ENCODE data around the gene PCMTD2. TPM values are rescaled to one million over a fixed set of nuclear protein-coding genes. Genes with fewer than 3 reads are reported as not detected.
"Not testable (repeated sequence)": the region's sequence is repeated elsewhere in the genome, so short reads cannot be mapped to it uniquely, and the experiment has no call there.

Gene PCMTD2
- total RNA-seq, 1 donor = 59.4 TPM

GRCh38 chr20:64283646-64284045 lies 28.1 kb downstream of the PCMTD2 start:
- Histone ChIP-seq H3K79me2 (ENCODE audit: insufficient read depth, low read length) (no peaks in the 10 kb centered on the region), H3K27me3 (ENCODE audit: insufficient read depth, low read length) (peaks cover 3% of the 10 kb centered on the region), H3K4me1 (ENCODE audit: insufficient read depth, low read length) (no peaks in the 10 kb centered on the region), H3K9me3 (ENCODE audit: low read depth, low read length) (no peaks in the 10 kb centered on the region), H3K4me3 (ENCODE audit: insufficient read depth, low read length) (no peak overlapping the region), H2AFZ (ENCODE audit: low read length) (no peak overlapping the region), H3K4me2 (ENCODE audit: insufficient read depth, low read length) (no peak overlapping the region), H4K20me1 (ENCODE audit: insufficient read depth, low read length) (no peaks in the 10 kb centered on the region), H3K27ac (ENCODE audit: low read depth, low read length) (no peak overlapping the region), H3K36me3 (ENCODE audit: insufficient read depth, low read length) (no peaks in the 10 kb centered on the region)
- no peak for DNase-seq (ENCODE audit: insufficient read length, low spot score, missing footprints)
- TF ChIP-seq CTCF (IDR thresholded peaks at IDR 0.05; ENCODE audit: extremely low read depth, low read depth, low read length) = no peak

DNA sequence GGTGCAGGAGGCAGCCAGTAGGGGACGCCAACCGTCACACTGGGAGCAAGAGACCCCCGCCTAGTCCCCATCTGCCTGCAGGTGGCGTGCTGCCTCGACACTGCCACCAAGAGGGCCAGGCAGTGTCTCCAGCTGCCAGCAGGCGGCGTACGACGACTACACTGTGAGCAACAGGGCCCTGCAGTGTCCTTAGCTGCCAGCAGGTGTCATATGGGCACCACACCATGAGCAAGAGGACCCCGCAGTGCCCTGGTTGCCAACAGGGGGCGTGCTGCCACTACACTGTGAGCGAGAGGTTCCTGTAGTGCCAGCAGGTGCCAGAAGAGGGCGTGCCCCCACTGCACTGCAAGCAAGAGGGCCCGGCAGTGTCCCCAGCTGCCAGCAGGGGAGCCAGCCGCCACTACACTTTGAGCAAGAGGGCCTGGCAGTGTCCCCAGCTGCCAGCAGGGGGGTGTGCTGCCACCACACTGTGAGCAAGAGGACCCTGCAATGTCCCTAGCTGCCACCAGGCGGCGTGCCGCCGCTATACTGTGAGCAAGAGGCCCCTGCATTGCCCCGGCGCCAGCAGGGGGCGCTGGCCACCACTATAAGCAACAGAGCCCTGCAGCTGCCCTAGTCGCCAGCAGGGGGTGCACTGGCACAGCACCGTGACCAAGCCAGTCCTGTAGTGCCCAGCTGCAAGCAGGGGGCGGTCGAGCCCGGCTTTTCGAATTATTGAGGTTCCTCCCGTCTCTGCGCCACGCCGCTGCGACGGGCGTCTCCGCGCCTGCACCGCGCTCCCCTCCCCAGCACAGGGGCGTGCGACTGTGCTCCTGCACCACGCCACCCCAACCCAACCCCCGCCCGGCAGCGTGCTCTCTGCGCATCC lies 30.3 kb downstream of the PCMTD2 start:
- H3K4me3 ChIP-seq (ENCODE audit: insufficient read depth, low read length); H3K27ac ChIP-seq (ENCODE audit: low read depth, low read length); H3K4me1 ChIP-seq (ENCODE audit: insufficient read depth, low read length); H3K4me2 ChIP-seq (ENCODE audit: insufficient read depth, low read length); H3K36me3 ChIP-seq (ENCODE audit: insufficient read depth, low read length); H3K9me3 ChIP-seq (ENCODE audit: low read depth, low read length); H4K20me1 ChIP-seq (ENCODE audit: insufficient read depth, low read length); H3K79me2 ChIP-seq (ENCODE audit: insufficient read depth, low read length); H3K27me3 ChIP-seq (ENCODE audit: insufficient read depth, low read length); H2AFZ ChIP-seq (ENCODE audit: low read length): not testable (repeated sequence)
- peak; percentile 75 for DNase-seq (ENCODE audit: insufficient read length, low spot score, missing footprints)
- peak; percentile 65 for TF ChIP-seq CTCF (IDR thresholded peaks at IDR 0.05; ENCODE audit: extremely low read depth, low read depth, low read length)

- H2AFZ ChIP-seq (ENCODE audit: low read length); H4K20me1 ChIP-seq (ENCODE audit: insufficient read depth, low read length); H3K27me3 ChIP-seq (ENCODE audit: insufficient read depth, low read length); H3K4me3 ChIP-seq (ENCODE audit: insufficient read depth, low read length); H3K79me2 ChIP-seq (ENCODE audit: insufficient read depth, low read length); H3K9me3 ChIP-seq (ENCODE audit: low read depth, low read length); H3K4me1 ChIP-seq (ENCODE audit: insufficient read depth, low read length); H3K4me2 ChIP-seq (ENCODE audit: insufficient read depth, low read length); H3K27ac ChIP-seq (ENCODE audit: low read depth, low read length); H3K36me3 ChIP-seq (ENCODE audit: insufficient read depth, low read length): not testable (repeated sequence)
- peak; percentile 44 for DNase-seq (ENCODE audit: insufficient read length, low spot score, missing footprints)
Measured at GRCh38 chr20:64286447-64287263, 31.1 kb downstream of the PCMTD2 start.

DNA sequence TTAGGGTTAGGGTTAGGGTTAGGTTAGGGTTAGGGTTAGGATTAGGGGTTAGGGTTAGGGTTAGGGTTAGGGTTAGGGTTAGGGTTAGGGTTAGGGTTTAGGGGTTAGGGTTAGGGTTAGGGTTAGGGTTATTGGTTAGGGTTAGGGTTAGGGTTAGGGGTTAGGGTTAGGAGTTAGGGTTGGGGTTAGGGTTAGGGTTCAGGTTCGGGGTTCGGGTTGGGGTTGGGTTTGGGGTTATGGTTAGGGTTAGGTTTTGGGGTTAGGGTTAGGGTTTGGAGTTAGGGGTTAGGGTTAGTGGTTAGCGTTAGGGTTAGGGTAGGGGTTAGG lies 31.7 kb downstream of the PCMTD2 start:
- H3K4me1 ChIP-seq (ENCODE audit: insufficient read depth, low read length); H3K27ac ChIP-seq (ENCODE audit: low read depth, low read length); H2AFZ ChIP-seq (ENCODE audit: low read length); H3K4me2 ChIP-seq (ENCODE audit: insufficient read depth, low read length); H4K20me1 ChIP-seq (ENCODE audit: insufficient read depth, low read length); H3K4me3 ChIP-seq (ENCODE audit: insufficient read depth, low read length); H3K36me3 ChIP-seq (ENCODE audit: insufficient read depth, low read length); H3K27me3 ChIP-seq (ENCODE audit: insufficient read depth, low read length); H3K9me3 ChIP-seq (ENCODE audit: low read depth, low read length); DNase-seq (ENCODE audit: insufficient read length, low spot score, missing footprints); H3K79me2 ChIP-seq (ENCODE audit: insufficient read depth, low read length): not testable (repeated sequence)

DNA sequence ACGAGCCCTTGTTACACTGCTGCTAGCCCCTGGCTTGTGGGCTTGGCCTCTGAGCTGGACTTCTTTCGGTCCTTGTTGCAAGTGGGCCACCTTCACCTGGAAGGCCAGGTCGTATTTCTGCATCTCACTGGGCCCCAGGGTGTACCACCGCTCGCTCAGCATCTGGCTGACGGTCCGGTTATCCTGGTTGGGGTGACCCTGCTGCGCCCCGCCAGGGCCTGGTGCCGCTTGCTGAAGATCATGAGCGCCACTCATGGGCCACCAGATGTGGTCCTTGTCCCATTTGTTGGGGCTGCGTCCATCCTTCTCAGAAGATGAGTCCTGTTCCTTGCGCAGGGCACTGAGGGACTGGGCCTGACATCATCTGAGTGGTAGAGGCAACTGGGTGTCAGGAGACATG lies 36.6 kb downstream of the PCMTD2 start:
- not testable (repeated sequence) for H3K9me3 ChIP-seq (ENCODE audit: low read depth, low read length); H3K27me3 ChIP-seq (ENCODE audit: insufficient read depth, low read length); H3K27ac ChIP-seq (ENCODE audit: low read depth, low read length); H3K4me2 ChIP-seq (ENCODE audit: insufficient read depth, low read length); H2AFZ ChIP-seq (ENCODE audit: low read length); H3K36me3 ChIP-seq (ENCODE audit: insufficient read depth, low read length); H3K4me3 ChIP-seq (ENCODE audit: insufficient read depth, low read length); DNase-seq (ENCODE audit: insufficient read length, low spot score, missing footprints); H3K79me2 ChIP-seq (ENCODE audit: insufficient read depth, low read length); H3K4me1 ChIP-seq (ENCODE audit: insufficient read depth, low read length); H4K20me1 ChIP-seq (ENCODE audit: insufficient read depth, low read length)

DNA sequence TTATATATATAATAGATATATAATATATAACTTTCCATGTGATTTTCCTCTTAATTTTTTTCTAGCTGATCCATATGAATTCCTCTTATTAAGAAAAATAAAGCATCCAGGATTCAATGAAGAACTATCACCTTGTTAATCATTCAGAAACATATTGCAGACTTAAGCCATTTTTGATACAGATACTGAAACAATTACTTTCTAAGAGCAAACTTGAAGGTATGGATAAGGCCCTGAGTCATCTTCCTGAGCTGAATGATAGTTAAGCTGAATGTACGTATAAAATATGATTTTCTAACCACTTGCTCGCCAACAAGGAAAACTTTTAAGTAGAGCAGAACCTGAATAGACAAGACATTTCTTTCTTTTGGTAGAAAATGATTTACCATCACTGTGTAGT lies 47.5 kb downstream of the PCMTD2 start:
- H3K27ac ChIP-seq (ENCODE audit: low read depth, low read length); DNase-seq (ENCODE audit: insufficient read length, low spot score, missing footprints); H3K79me2 ChIP-seq (ENCODE audit: insufficient read depth, low read length); H3K27me3 ChIP-seq (ENCODE audit: insufficient read depth, low read length); H4K20me1 ChIP-seq (ENCODE audit: insufficient read depth, low read length); H3K9me3 ChIP-seq (ENCODE audit: low read depth, low read length); H2AFZ ChIP-seq (ENCODE audit: low read length); H3K36me3 ChIP-seq (ENCODE audit: insufficient read depth, low read length); H3K4me1 ChIP-seq (ENCODE audit: insufficient read depth, low read length); H3K4me3 ChIP-seq (ENCODE audit: insufficient read depth, low read length); H3K4me2 ChIP-seq (ENCODE audit: insufficient read depth, low read length): not testable (repeated sequence)

GRCh38 chr20:64313761-64314160 lies 58.2 kb downstream of the PCMTD2 start:
- not testable (repeated sequence) for H3K27ac ChIP-seq (ENCODE audit: low read depth, low read length); H3K4me1 ChIP-seq (ENCODE audit: insufficient read depth, low read length); H3K36me3 ChIP-seq (ENCODE audit: insufficient read depth, low read length); H2AFZ ChIP-seq (ENCODE audit: low read length); H4K20me1 ChIP-seq (ENCODE audit: insufficient read depth, low read length); H3K4me2 ChIP-seq (ENCODE audit: insufficient read depth, low read length); H3K9me3 ChIP-seq (ENCODE audit: low read depth, low read length); DNase-seq (ENCODE audit: insufficient read length, low spot score, missing footprints); H3K4me3 ChIP-seq (ENCODE audit: insufficient read depth, low read length); H3K79me2 ChIP-seq (ENCODE audit: insufficient read depth, low read length); H3K27me3 ChIP-seq (ENCODE audit: insufficient read depth, low read length)

Measured in osteoblast (primary cell).